Stimulated activated memory B cell treated with anti-CD40 and anti-IgM and Interleukin-4, amounts not matched to agents 10 μg/mL and 1 μg/mL and 100 μg/mL, for 72 hours (primary cell): ENCODE measurements around the gene STX18.
"Not testable (repeated sequence)": the region's sequence is repeated elsewhere in the genome, so short reads cannot be mapped to it uniquely, and the experiment has no call there.

Source experiments
- ATAC-seq: fragments of 150-1000 bp; cut with Tn5 transposase; 2 replicates; pipeline ENCODE4 v1.10.0; 2021
- H3K27ac Mint-ChIP-seq: one replicate; pipeline ENCODE4 v1.8.0; 2022; ENCODE audit warnings: mild to moderate bottlenecking, mixed read lengths
- H3K27me3 Mint-ChIP-seq: one replicate; pipeline ENCODE4 v1.8.0; 2022; ENCODE audit warnings: mixed read lengths
- H3K36me3 Mint-ChIP-seq: one replicate; pipeline ENCODE4 v1.8.0; 2022; ENCODE audit warnings: mixed read lengths
- H3K4me1 Mint-ChIP-seq: one replicate; pipeline ENCODE4 v1.8.0; 2022; ENCODE audit warnings: mixed read lengths
- H3K4me3 Mint-ChIP-seq: one replicate; pipeline ENCODE4 v1.8.0; 2022; ENCODE audit warnings: mild to moderate bottlenecking, moderate library complexity, mixed read lengths
- H3K9me3 Mint-ChIP-seq: one replicate; pipeline ENCODE4 v1.8.0; 2022; ENCODE audit warnings: mixed read lengths

The STX18 gene

DNA sequence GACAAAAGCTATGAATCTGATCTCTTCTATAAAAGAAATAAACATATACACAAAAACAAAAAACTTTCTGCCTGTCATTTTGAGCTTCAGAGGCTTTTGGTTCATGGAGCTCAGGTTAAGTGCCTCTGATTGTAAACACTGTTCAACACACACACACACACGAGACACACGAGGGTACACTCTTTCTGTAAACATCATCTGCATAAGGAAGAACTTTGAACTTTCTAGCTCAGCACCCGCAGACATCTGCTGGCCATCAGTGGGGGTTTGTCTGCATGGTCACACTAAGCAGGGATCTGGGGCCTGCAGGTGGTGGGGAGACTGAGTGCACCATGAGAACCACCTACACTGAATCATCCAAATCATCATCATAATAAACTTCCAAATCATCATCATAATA, 54.9 kb downstream of the STX18 start:
- Mint-ChIP-seq H3K27me3 (no peaks in the 10 kb centered on the region), H3K4me3 (no peak overlapping the region), H3K27ac (no peak overlapping the region), H3K4me1 (peaks cover 15% of the 10 kb centered on the region), H3K9me3 (no peaks in the 10 kb centered on the region), H3K36me3 (peaks cover 6% of the 10 kb centered on the region)
- ATAC-seq: no peak

DNA sequence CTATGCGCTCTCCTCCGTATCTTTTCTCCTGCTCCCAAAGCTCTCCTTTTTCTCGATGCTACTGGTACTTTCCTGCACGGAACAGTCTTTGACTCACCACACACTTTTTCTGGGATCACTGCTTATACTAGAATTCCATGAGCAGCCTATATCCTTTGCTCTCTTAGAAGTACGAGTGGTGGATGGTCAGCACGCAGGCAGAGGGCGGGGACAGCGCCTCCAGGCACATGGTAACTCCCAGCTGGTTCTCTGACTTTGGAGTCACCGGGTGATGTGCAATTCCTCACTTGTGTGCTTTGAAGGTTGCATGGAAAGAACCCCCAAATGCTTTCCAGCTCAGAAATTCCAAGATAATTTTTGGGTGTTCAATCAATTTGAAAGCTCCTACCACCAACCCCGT, 56.0 kb downstream of the STX18 start:
- ATAC-seq: no peak
- peaks cover 18% of the 10 kb centered on the region for H3K4me1 Mint-ChIP-seq
- H3K36me3 Mint-ChIP-seq: peaks cover 6% of the 10 kb centered on the region
- H3K4me3 Mint-ChIP-seq: no peak overlapping the region
- H3K27me3 Mint-ChIP-seq: no peaks in the 10 kb centered on the region
- H3K9me3 Mint-ChIP-seq: no peaks in the 10 kb centered on the region
- no peak overlapping the region for H3K27ac Mint-ChIP-seq

DNA sequence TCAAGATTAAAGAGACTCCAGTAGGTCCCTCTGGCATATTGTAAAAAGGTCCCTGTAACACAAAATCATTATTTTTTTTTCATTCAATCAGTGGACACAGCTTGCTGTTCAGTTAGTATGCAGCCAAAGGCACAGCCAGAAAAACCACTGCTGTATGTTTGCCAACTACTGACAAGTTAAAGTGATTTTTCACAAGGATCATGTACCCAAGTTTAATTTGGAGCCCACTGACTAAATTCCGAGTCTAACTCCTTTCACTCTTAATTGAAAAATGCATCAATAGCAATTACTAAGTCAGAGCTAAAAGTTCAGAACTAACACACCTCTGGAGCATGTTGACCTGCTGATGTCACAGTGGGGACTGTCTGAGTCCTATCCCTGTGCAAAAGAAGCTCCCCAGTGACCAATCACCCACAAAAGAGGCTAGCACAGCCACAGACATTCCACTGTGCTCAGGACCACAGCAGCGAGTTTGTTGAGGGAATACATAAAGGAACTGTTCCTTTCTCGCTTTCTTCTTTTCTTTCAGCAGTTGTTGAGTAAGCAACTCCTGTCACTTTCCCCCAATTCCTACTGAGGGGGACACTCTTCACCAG, 60.4 kb downstream of the STX18 start:
- H3K36me3 Mint-ChIP-seq: peaks cover 15% of the 10 kb centered on the region
- no peak overlapping the region for H3K4me3 Mint-ChIP-seq
- H3K27ac Mint-ChIP-seq: no peak overlapping the region
- H3K27me3 Mint-ChIP-seq: no peaks in the 10 kb centered on the region
- H3K9me3 Mint-ChIP-seq: no peaks in the 10 kb centered on the region
- peaks cover 23% of the 10 kb centered on the region for H3K4me1 Mint-ChIP-seq
- ATAC-seq: no peak

DNA sequence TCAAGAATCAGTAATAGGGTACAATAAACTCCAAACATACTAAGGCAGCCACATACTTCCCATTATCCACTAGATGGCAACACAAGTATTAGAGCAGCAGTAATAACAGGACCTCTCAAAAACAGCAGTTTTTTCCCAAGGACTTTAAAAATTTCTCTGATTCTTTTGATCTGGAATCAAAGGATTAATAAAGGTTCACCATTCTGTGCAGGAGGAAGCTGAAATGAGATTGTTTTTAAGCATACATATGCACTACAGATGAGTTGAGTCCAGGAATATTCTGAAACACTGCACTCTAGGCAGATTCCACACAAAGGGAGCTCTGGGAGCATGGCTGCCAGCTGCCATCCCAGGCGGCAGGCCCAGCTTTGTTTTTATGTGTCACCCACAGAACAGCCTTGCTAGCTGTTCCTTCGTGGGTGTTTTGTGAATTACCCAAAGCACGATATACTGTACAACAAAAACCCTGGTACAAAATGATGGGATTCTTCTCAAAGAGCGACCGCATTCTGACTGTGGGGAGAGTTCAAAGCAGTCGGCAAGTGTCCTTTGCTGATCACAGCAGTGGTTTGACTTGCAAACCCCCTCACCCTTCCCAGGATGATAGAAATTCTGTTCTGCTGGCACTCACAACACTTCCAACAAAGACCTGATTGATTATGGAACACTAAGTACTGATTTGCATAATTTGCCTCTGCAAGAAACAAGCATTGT, 61.0 kb downstream of the STX18 start:
- ATAC-seq: no peak
- Mint-ChIP-seq H3K27me3 (no peaks in the 10 kb centered on the region), H3K4me1 (peaks cover 23% of the 10 kb centered on the region), H3K36me3 (peaks cover 15% of the 10 kb centered on the region), H3K9me3 (no peaks in the 10 kb centered on the region), H3K27ac (no peak overlapping the region), H3K4me3 (no peak overlapping the region)

GRCh38 chr4:4480205-4480604, 61.6 kb downstream of the STX18 start:
- no peak for ATAC-seq
- Mint-ChIP-seq H3K9me3 (no peaks in the 10 kb centered on the region), H3K27ac (no peak overlapping the region), H3K4me3 (no peak overlapping the region), H3K4me1 (peaks cover 23% of the 10 kb centered on the region), H3K36me3 (peaks cover 15% of the 10 kb centered on the region), H3K27me3 (no peaks in the 10 kb centered on the region)

DNA sequence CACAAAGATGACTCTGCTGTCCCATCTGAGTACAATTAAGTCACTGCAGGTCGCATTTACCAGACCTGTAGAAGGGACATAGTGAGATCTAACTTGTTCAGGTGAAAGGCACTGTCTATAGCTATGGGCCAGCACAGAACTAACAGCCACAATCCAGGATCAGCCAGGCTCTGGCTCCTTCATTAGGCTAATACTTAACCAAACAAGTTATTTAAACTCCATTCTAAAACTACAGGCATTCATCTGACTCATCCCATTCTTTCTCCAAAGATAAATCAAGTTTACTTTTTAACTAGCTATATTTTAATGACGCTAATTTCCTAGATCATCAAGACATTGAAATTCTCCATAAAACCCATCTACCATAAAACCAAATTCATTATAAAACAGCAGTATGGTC, 62.5 kb downstream of the STX18 start:
- Mint-ChIP-seq H3K9me3 (no peaks in the 10 kb centered on the region), H3K27me3 (no peaks in the 10 kb centered on the region), H3K4me3 (no peak overlapping the region), H3K36me3 (peaks cover 15% of the 10 kb centered on the region), H3K4me1 (peaks cover 23% of the 10 kb centered on the region), H3K27ac (no peak overlapping the region)
- ATAC-seq: no peak

DNA sequence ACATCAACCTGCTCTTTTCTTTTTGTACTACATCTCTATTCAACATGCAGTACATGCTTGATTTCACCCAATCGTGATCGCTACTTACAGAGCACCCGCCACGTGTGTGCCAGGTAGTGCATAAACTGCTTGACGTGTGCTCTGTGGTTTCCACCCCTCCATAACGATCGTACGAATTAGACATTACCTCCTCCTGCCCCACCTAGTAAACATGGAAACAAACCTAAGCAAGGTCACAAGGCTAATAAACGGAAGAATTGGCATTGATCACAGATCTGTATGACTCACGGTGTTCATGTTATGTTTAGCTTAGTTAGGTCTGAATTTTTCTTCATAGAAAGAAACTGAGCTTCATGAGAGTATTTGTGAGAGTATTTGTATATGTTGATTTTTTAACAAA, 64.1 kb downstream of the STX18 start:
- ATAC-seq: no peak
- H3K4me1 Mint-ChIP-seq: peaks cover 16% of the 10 kb centered on the region
- H3K27me3 Mint-ChIP-seq: no peaks in the 10 kb centered on the region
- H3K27ac Mint-ChIP-seq: no peak overlapping the region
- H3K4me3 Mint-ChIP-seq: no peak overlapping the region
- peaks cover 21% of the 10 kb centered on the region for H3K36me3 Mint-ChIP-seq
- H3K9me3 Mint-ChIP-seq: no peaks in the 10 kb centered on the region

DNA sequence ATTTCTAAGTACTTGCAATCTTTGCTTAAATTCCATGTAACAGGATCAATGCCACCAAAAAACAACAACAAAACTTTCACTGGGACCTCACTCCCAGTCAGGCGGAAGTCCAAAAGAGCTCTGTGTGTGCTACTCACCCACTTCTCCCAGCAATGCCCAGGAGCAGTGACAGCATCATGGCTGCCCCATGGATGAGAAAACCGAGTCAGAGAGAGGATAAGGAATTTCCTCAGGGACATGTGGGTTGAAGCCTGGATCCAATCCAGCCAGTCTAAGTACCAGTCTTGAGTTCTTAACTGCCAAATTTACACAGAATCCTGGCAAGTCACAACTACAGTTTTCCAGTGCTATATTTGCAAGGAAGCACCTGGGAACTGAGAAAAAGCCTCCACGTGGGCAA, 64.5 kb downstream of the STX18 start:
- Mint-ChIP-seq H3K36me3 (peaks cover 18% of the 10 kb centered on the region), H3K4me3 (no peak overlapping the region), H3K27ac (no peak overlapping the region), H3K4me1 (peaks cover 12% of the 10 kb centered on the region), H3K9me3 (no peaks in the 10 kb centered on the region), H3K27me3 (no peaks in the 10 kb centered on the region)
- ATAC-seq: no peak

DNA sequence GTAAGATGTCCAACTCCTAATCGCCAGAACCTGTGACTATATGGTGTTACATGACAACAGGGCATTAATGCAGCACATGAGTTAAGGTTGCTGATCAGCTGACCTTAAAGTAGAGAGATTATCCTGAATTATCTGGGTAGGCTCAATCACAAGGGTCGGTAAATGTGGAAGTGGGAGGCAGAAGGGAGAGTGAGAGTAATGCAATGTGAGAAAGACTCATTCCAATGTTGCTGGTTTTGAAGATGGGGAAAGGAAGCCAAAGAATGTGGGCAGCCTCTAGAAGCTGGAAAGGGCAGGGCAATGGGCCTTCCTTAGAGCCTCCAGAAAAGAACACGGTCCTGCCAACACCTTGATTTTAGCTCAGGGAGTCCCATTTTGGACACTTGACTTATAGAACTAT, 67.4 kb downstream of the STX18 start:
- Mint-ChIP-seq H3K9me3 (no peaks in the 10 kb centered on the region), H3K36me3 (peaks cover 33% of the 10 kb centered on the region), H3K27ac (no peak overlapping the region), H3K4me3 (no peak overlapping the region), H3K4me1 (no peaks in the 10 kb centered on the region), H3K27me3 (no peaks in the 10 kb centered on the region)
- no peak for ATAC-seq

DNA sequence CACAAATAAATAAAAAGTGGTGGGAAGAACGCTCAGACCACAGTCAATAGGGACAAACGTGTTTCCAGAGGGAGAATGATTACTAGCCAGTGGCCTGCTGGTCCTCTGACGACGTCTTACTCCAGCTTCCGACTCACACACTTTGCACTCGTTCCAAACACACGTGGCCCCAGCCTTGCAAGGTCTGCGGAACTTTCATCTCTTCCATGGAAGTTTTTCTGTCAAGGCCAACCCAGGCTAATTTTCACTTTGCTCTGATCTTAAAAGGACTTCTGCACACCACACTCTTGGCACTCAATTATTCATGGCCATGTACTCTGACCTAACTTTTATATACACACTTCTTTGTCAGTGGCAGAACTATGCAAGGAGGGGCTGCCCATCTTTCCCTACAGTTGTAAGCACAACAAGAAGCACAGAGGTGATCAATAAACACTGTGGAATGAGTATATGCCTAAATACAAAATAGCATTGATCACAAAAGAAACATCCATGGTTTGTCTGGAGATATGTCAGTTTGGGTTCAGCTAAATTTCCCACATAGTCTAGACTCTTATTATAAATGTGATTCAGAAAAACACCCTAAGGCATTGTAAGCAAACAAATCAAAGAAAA, 69.4 kb downstream of the STX18 start:
- no peak for ATAC-seq
- no peak overlapping the region for H3K4me3 Mint-ChIP-seq
- no peak overlapping the region for H3K27ac Mint-ChIP-seq
- H3K9me3 Mint-ChIP-seq: no peaks in the 10 kb centered on the region
- no peaks in the 10 kb centered on the region for H3K27me3 Mint-ChIP-seq
- peaks cover 43% of the 10 kb centered on the region for H3K36me3 Mint-ChIP-seq
- H3K4me1 Mint-ChIP-seq: no peaks in the 10 kb centered on the region

- peaks cover 2% of the 10 kb centered on the region for H3K9me3 Mint-ChIP-seq
- no peak for ATAC-seq
- no peak overlapping the region for H3K27ac Mint-ChIP-seq
- no peaks in the 10 kb centered on the region for H3K27me3 Mint-ChIP-seq
- H3K36me3 Mint-ChIP-seq: peaks cover 56% of the 10 kb centered on the region
- no peak overlapping the region for H3K4me3 Mint-ChIP-seq
- H3K4me1 Mint-ChIP-seq: no peaks in the 10 kb centered on the region
Observed at GRCh38 chr4:4471195-4471594, 70.7 kb downstream of the STX18 start.

DNA sequence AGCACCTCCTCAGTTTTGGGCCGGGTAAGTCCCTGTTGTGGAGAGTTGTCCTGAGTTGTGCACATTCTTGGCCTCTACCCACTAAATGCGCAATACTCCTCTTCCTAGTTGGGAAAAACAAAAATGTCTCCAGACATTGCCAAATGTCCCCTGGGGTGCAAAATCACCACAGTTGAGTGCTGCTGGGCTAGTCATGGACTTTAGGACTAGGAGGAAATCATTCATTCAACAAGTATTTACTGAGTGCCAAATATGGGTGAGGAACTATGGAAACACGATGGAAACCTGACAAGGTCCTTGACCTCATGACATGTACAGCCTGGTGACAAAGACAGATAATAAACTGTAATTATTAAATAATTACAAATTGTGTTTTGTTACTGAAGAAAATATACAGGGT, 71.6 kb downstream of the STX18 start:
- Mint-ChIP-seq H3K4me1 (no peaks in the 10 kb centered on the region), H3K4me3 (no peak overlapping the region), H3K9me3 (peaks cover 8% of the 10 kb centered on the region), H3K27ac (no peak overlapping the region), H3K27me3 (no peaks in the 10 kb centered on the region), H3K36me3 (peaks cover 66% of the 10 kb centered on the region)
- no peak for ATAC-seq

DNA sequence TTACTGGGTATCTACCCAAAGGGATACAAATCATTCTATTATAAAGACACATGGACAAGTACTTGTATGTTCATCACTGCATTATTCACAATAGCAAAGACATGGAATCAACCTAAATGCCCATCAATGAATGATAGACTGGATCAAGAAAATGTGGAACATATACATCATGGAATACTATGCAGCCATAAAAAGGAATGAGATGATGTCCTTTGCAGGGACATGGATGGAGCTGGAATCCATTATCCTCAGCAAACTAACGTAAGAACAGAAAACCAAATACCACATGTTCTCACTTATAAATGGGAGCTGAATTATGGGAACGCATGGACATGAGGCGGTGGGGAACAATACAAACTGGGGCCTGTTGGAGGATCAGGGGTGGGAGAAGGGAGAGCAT, 76.6 kb downstream of the STX18 start:
- H3K27ac Mint-ChIP-seq, H3K4me3 Mint-ChIP-seq, H3K27me3 Mint-ChIP-seq, H3K9me3 Mint-ChIP-seq, ATAC-seq, H3K4me1 Mint-ChIP-seq: not testable (repeated sequence)
- peaks cover 64% of the 10 kb centered on the region for H3K36me3 Mint-ChIP-seq

DNA sequence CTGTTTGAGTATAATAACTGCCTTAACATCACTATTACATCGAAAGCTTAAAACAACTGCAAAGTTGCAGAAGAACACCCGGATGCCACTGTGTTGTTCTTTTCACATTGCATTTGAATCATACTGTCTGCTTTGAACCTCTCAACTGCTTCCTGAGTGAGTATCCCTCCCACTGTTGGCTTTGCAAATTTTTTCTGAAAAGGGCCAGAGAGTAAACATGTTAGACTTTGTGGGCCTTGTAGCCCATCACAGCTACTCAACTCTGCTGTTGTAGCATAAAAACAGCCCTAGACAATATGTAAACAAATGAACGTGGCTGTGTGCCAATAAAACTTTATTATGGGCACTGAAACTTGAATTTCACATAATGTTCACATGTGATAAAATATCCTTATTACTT, 78.9 kb downstream of the STX18 start:
- ATAC-seq: no peak
- Mint-ChIP-seq H3K4me1 (peaks cover under 1% of the 10 kb centered on the region), H3K4me3 (no peak overlapping the region), H3K27ac (no peak overlapping the region), H3K36me3 (peaks cover 65% of the 10 kb centered on the region), H3K9me3 (peaks cover 8% of the 10 kb centered on the region), H3K27me3 (no peaks in the 10 kb centered on the region)

GRCh38 chr4:4461850-4462249, 80.0 kb downstream of the STX18 start:
- Mint-ChIP-seq H3K4me3 (no peak overlapping the region), H3K27ac (no peak overlapping the region), H3K9me3 (peaks cover 8% of the 10 kb centered on the region), H3K27me3 (no peaks in the 10 kb centered on the region), H3K4me1 (peaks cover 6% of the 10 kb centered on the region), H3K36me3 (peaks cover 64% of the 10 kb centered on the region)
- no peak for ATAC-seq

- Mint-ChIP-seq H3K4me1 (peaks cover 12% of the 10 kb centered on the region), H3K27me3 (no peaks in the 10 kb centered on the region), H3K27ac (no peak overlapping the region), H3K9me3 (peaks cover 6% of the 10 kb centered on the region), H3K4me3 (no peak overlapping the region), H3K36me3 (peaks cover 64% of the 10 kb centered on the region)
- no peak for ATAC-seq
Observed at GRCh38 chr4:4461178-4461577, 80.7 kb downstream of the STX18 start.
